WTC11 (cell line): Measurements from ENCODE around the gene NEUROG1. TPM values are rescaled to one million over a fixed set of nuclear protein-coding genes. Genes with fewer than 3 reads are reported as not detected.

Experiments
- ATAC-seq: fragments of 200-7000 bp; cut with Tn5 transposase; 2 replicates; pipeline ENCODE4 v1.10.0; 2021; ENCODE audit warnings: mild to moderate bottlenecking, moderate library complexity
- CTCF ChIA-PET: fragments of 300-600 bp; sonication (Branson Sonifier 250); formaldehyde crosslinking; loops from one replicate; lab custom pipeline; 2021; ENCODE audit warnings: antibody characterized with exemption; lab: Charles Lee
- POLR2A ChIA-PET: fragments of 350-600 bp; sonication (Branson Sonifier 250); formaldehyde crosslinking; loops from one replicate; lab custom pipeline; 2021; ENCODE audit warnings: antibody characterized with exemption; lab: Charles Lee
- DNase-seq: peaks from one replicate; pipeline ENCODE4 v3.0.0; 2021; ENCODE audit warnings: low spot score
- H3K27ac Mint-ChIP-seq: 2 replicates; pipeline ENCODE4 v1.8.0; 2021; ENCODE audit warnings: mixed read lengths
- H3K27me3 Mint-ChIP-seq: 2 replicates; pipeline ENCODE4 v1.8.0; 2021; ENCODE audit warnings: low read depth, mild to moderate bottlenecking, moderate library complexity, mixed read lengths
- H3K36me3 Mint-ChIP-seq: 2 replicates; pipeline ENCODE4 v1.8.0; 2021; ENCODE audit warnings: mixed read lengths
- H3K4me1 Mint-ChIP-seq: 2 replicates; pipeline ENCODE4 v1.8.0; 2022; ENCODE audit warnings: mixed read lengths
- H3K4me3 Mint-ChIP-seq: 2 replicates; pipeline ENCODE4 v1.8.0; 2021; ENCODE audit warnings: mild to moderate bottlenecking, moderate library complexity, mixed read lengths
- H3K9me3 Mint-ChIP-seq: 2 replicates; pipeline ENCODE4 v1.8.0; 2021; ENCODE audit warnings: mixed read lengths
- ERG ChIP-seq: fragments of 250-450 bp; sonication (Bioruptor Pico); IDR thresholded peaks from 2 replicates; pipeline ENCODE4 v1.8.0; 2021; ENCODE audit warnings: mild to moderate bottlenecking
- ESRRA ChIP-seq: sonication (generic); formaldehyde crosslinking; IDR thresholded peaks from 2 replicates; pipeline ENCODE4 v1.8.1; 2022; ENCODE audit warnings: mild to moderate bottlenecking, missing genetic modification reagents, borderline replicate concordance
- ETV6 ChIP-seq: sonication (generic); formaldehyde crosslinking; IDR thresholded peaks from 2 replicates; pipeline ENCODE4 v1.8.1; 2022; ENCODE audit warnings: mild to moderate bottlenecking, missing genetic modification reagents
- FOXK1 ChIP-seq: sonication (generic); formaldehyde crosslinking; IDR thresholded peaks from 2 replicates; pipeline ENCODE4 v1.8.0; 2022; ENCODE audit warnings: mild to moderate bottlenecking, moderate library complexity, missing genetic modification reagents
- FOXP1 ChIP-seq: sonication (generic); formaldehyde crosslinking; IDR thresholded peaks from 2 replicates; pipeline ENCODE4 v1.8.0; 2022; ENCODE audit warnings: missing genetic modification reagents, mild to moderate bottlenecking, moderate library complexity, borderline replicate concordance
- IRF2 ChIP-seq: sonication (generic); formaldehyde crosslinking; IDR thresholded peaks from 2 replicates; pipeline ENCODE4 v1.8.0; 2022; ENCODE audit warnings: low read depth, missing genetic modification reagents, borderline replicate concordance
- JAZF1 ChIP-seq: fragments of 250-450 bp; sonication (Bioruptor Pico); IDR thresholded peaks from 2 replicates; pipeline ENCODE4 v1.9.0; 2021; ENCODE audit warnings: moderate library complexity, mild to moderate bottlenecking, inconsistent platforms
- MAX ChIP-seq: sonication (generic); formaldehyde crosslinking; IDR thresholded peaks from 2 replicates; pipeline ENCODE4 v1.8.0; 2022; ENCODE audit warnings: mild to moderate bottlenecking, missing genetic modification reagents
- MXD4 ChIP-seq: fragments of 250-450 bp; sonication (Bioruptor Pico); IDR thresholded peaks from 2 replicates; pipeline ENCODE4 v1.8.0; 2021; ENCODE audit warnings: mild to moderate bottlenecking, moderate library complexity, borderline replicate concordance
- NR2C2 ChIP-seq: sonication (generic); formaldehyde crosslinking; IDR thresholded peaks from 2 replicates; pipeline ENCODE4 v1.8.0; 2022; ENCODE audit warnings: mild to moderate bottlenecking, missing genetic modification reagents
- OVOL2 ChIP-seq: fragments of 250-450 bp; sonication (Bioruptor Pico); IDR thresholded peaks from 2 replicates; pipeline ENCODE4 v1.9.0; 2021; ENCODE audit warnings: mild to moderate bottlenecking, borderline replicate concordance
- PREB ChIP-seq: sonication (generic); formaldehyde crosslinking; IDR thresholded peaks from 2 replicates; pipeline ENCODE4 v1.8.1; 2022; ENCODE audit warnings: mild to moderate bottlenecking, missing genetic modification reagents, moderate library complexity, borderline replicate concordance
- SOX15 ChIP-seq: fragments of 250-450 bp; sonication (Bioruptor Pico); IDR thresholded peaks from 2 replicates; pipeline ENCODE4 v1.9.0; 2021; ENCODE audit warnings: mild to moderate bottlenecking
- TEAD1 ChIP-seq: sonication (generic); formaldehyde crosslinking; IDR thresholded peaks from 2 replicates; pipeline ENCODE4 v1.8.0; 2022; ENCODE audit warnings: mild to moderate bottlenecking, missing genetic modification reagents
- ZNF138 ChIP-seq: sonication (generic); formaldehyde crosslinking; conservative IDR thresholded peaks from 2 replicates; pipeline ENCODE4 v1.8.1; 2022; ENCODE audit warnings: mild to moderate bottlenecking, moderate library complexity, missing genetic modification reagents
- ZNF263 ChIP-seq: sonication (generic); formaldehyde crosslinking; IDR thresholded peaks from 2 replicates; pipeline ENCODE4 v1.8.1; 2022; ENCODE audit warnings: low read depth, mild to moderate bottlenecking, moderate library complexity, missing genetic modification reagents
- ZNF423 ChIP-seq: fragments of 250-450 bp; sonication (Bioruptor Pico); IDR thresholded peaks from 2 replicates; pipeline ENCODE4 v2.1.2; 2022; ENCODE audit warnings: mild to moderate bottlenecking, moderate library complexity
- ZNF532 ChIP-seq: fragments of 250-450 bp; sonication (Bioruptor Pico); IDR thresholded peaks from 2 replicates; pipeline ENCODE4 v1.9.0; 2021; ENCODE audit warnings: mild to moderate bottlenecking, borderline replicate concordance
- total RNA-seq: library from RNA; stranded (reverse); gene quantifications from 3 replicates; pipeline ENCODE4 v1.2.3, GENCODE V29; 2021
- TF ChIP-seq, protein P1 (sequence below): fragments of 250-450 bp; sonication (Bioruptor Pico); IDR thresholded peaks from 2 replicates; pipeline ENCODE4 v1.9.0; 2021; ENCODE audit warnings: mild to moderate bottlenecking
- TF ChIP-seq, protein P2 (sequence below): sonication (generic); formaldehyde crosslinking; IDR thresholded peaks from 2 replicates; pipeline ENCODE4 v1.8.1; 2023; ENCODE audit warnings: mild to moderate bottlenecking, missing genetic modification reagents
- TF ChIP-seq, protein P3 (sequence below): sonication (generic); formaldehyde crosslinking; IDR thresholded peaks from 2 replicates; pipeline ENCODE4 v1.8.1; 2023; ENCODE audit warnings: mild to moderate bottlenecking, missing genetic modification reagents, moderate library complexity

Gene NEUROG1
- total RNA-seq, 1 experiment from 2014 or later = 0.13 TPM

DNA sequence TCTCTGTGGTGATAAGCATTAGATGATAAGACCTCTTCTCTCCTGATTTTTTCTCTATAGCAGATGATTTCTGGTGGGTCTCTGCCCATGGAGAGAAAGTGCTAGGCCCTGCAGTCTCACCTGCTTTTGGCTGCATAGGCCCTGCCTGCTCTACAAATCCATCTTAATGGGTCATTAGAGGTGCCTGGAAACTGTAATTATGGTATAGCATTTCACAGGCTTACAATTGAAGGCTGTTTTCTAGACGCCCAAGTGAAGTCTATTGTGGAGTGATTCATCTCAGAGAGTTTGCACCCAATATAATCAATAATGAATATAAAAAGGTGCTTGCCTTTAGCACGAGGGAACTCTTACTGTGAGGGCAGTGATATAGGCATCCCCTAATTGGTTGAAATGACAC, 33.8 kb downstream of the NEUROG1 start:
- CTCF ChIA-PET = interaction anchor here (1.3 kb wide), 1 partner anchor 40 kb away, joined by 5 read pairs; no protein-coding TSS in a partner anchor
- peaks cover 12% of the 10 kb centered on the region for H3K4me1 Mint-ChIP-seq
- DNase-seq = no peak
- H3K36me3 Mint-ChIP-seq = no peaks in the 10 kb centered on the region
- TF ChIP-seq FOXK1 (CRISPR knock-in tag) = no peak
- TF ChIP-seq, all 79 proteins: peak for 0
- ATAC-seq = no peak
- H3K4me3 Mint-ChIP-seq = no peak overlapping the region
- POLR2A ChIA-PET = no interaction called here
- H3K27ac Mint-ChIP-seq = no peak overlapping the region
- peaks cover 77% of the 10 kb centered on the region for H3K27me3 Mint-ChIP-seq
- no peaks in the 10 kb centered on the region for H3K9me3 Mint-ChIP-seq

DNA sequence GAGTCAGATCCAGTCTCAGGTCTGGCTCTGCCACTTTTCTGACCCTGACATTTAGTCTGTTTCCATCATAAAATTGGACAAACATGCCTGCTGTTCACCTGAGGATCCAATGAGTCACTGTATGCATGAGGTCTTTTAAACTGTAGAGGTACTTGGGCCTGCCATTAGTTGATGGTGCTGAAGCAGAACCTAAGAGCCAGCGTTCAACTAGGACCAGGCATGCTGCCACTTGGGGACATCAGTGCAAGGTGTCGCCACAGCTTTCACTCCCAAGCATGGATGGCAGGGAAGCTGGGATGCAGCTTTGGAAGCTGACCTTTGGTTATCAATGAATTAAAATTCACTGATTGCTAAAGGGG, 37.1 kb downstream of the NEUROG1 start:
- ATAC-seq (no peak), DNase-seq (no peak)
- peaks cover 62% of the 10 kb centered on the region for H3K27me3 Mint-ChIP-seq
- H3K4me3 Mint-ChIP-seq = no peak overlapping the region
- ChIA-PET CTCF (interaction anchor here (1.1 to 1.3 kb wide), 2 partner anchors 14 to 53 kb away, joined by 3 read pairs; no protein-coding TSS in a partner anchor), POLR2A (no interaction called here)
- no peak for TF ChIP-seq ESRRA (CRISPR knock-in tag)
- TF ChIP-seq, protein P1, sequence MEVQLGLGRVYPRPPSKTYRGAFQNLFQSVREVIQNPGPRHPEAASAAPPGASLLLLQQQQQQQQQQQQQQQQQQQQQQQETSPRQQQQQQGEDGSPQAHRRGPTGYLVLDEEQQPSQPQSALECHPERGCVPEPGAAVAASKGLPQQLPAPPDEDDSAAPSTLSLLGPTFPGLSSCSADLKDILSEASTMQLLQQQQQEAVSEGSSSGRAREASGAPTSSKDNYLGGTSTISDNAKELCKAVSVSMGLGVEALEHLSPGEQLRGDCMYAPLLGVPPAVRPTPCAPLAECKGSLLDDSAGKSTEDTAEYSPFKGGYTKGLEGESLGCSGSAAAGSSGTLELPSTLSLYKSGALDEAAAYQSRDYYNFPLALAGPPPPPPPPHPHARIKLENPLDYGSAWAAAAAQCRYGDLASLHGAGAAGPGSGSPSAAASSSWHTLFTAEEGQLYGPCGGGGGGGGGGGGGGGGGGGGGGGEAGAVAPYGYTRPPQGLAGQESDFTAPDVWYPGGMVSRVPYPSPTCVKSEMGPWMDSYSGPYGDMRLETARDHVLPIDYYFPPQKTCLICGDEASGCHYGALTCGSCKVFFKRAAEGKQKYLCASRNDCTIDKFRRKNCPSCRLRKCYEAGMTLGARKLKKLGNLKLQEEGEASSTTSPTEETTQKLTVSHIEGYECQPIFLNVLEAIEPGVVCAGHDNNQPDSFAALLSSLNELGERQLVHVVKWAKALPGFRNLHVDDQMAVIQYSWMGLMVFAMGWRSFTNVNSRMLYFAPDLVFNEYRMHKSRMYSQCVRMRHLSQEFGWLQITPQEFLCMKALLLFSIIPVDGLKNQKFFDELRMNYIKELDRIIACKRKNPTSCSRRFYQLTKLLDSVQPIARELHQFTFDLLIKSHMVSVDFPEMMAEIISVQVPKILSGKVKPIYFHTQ (CRISPR knock-in tag) = no peak
- TF ChIP-seq JAZF1 (CRISPR knock-in tag) = no peak
- no peak for TF ChIP-seq ZNF423 (CRISPR knock-in tag)
- no peak for TF ChIP-seq MAX (CRISPR knock-in tag)
- TF ChIP-seq PREB = no peak
- TF ChIP-seq ERG (CRISPR knock-in tag) = no peak
- TF ChIP-seq TEAD1 = no peak
- TF ChIP-seq, protein P2, sequence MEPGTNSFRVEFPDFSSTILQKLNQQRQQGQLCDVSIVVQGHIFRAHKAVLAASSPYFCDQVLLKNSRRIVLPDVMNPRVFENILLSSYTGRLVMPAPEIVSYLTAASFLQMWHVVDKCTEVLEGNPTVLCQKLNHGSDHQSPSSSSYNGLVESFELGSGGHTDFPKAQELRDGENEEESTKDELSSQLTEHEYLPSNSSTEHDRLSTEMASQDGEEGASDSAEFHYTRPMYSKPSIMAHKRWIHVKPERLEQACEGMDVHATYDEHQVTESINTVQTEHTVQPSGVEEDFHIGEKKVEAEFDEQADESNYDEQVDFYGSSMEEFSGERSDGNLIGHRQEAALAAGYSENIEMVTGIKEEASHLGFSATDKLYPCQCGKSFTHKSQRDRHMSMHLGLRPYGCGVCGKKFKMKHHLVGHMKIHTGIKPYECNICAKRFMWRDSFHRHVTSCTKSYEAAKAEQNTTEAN (CRISPR knock-in tag) = no peak
- no peak for TF ChIP-seq ETV6 (CRISPR knock-in tag)
- TF ChIP-seq FOXP1 = no peak
- TF ChIP-seq, protein P3, sequence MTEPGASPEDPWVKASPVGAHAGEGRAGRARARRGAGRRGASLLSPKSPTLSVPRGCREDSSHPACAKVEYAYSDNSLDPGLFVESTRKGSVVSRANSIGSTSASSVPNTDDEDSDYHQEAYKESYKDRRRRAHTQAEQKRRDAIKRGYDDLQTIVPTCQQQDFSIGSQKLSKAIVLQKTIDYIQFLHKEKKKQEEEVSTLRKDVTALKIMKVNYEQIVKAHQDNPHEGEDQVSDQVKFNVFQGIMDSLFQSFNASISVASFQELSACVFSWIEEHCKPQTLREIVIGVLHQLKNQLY (CRISPR knock-in tag) = no peak
- no peak for TF ChIP-seq OVOL2 (CRISPR knock-in tag)
- TF ChIP-seq NR2C2 = no peak
- no peak for TF ChIP-seq ZNF532 (CRISPR knock-in tag)
- TF ChIP-seq MXD4 (CRISPR knock-in tag) = no peak
- TF ChIP-seq IRF2 (CRISPR knock-in tag) = no peak
- no peak for TF ChIP-seq SOX15 (CRISPR knock-in tag)
- no peak for TF ChIP-seq ZNF138 (CRISPR knock-in tag)
- TF ChIP-seq ZNF263 (CRISPR knock-in tag) = no peak
- no peak overlapping the region for H3K27ac Mint-ChIP-seq
- no peaks in the 10 kb centered on the region for H3K9me3 Mint-ChIP-seq
- no peaks in the 10 kb centered on the region for H3K36me3 Mint-ChIP-seq
- peaks cover 12% of the 10 kb centered on the region for H3K4me1 Mint-ChIP-seq
